Activated CD4-positive, alpha-beta T cell treated with anti-CD3 and anti-CD28 coated beads, Interleukin-2, amount 50 U/mL, for 16 hours (primary cell): ENCODE results near the gene WSCD1.

Source experiments
- DNase-seq: peaks from one replicate; pipeline ENCODE4 v3.0.0-alpha.2; 2020

Gene WSCD1

GRCh38 chr17:6110088-6110487 lies 39.9 kb downstream of the WSCD1 start:
- DNase-seq = no peak

DNA sequence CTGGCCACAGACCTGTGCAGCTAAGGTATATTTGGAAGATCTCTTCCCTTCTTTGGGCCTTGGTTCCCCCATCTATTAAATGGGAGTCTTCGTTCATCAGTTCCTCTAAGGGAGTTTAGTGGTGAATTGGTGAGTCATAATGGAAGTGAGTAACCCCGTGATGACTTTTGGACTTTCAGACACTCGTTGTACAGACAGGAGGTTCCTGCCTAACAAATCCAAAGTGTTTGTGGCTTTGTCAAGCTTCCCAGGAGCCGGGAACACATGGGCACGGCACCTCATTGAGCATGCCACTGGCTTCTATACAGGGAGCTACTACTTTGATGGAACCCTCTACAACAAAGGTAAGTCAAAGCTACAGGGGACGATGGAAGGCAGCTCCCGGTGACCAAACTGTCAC lies 40.4 kb downstream of the WSCD1 start:
- DNase-seq = peak; percentile 23

DNA sequence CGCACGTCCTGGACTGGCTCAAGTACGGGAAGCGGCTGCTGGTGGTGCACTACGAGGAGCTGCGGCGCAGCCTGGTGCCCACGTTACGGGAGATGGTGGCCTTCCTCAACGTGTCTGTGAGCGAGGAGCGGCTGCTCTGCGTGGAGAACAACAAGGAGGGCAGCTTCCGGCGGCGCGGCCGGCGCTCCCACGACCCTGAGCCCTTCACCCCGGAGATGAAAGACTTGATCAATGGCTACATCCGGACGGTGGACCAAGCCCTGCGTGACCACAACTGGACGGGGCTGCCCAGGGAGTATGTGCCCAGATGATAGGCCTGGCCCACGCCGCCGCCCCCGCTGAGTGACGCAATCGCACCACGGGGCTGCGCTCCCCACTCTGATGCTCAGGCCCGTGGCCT lies 50.2 kb downstream of the WSCD1 start:
- DNase-seq = no peak

GRCh38 chr17:6124856-6125255 lies 54.7 kb downstream of the WSCD1 start:
- DNase-seq = no peak

DNA sequence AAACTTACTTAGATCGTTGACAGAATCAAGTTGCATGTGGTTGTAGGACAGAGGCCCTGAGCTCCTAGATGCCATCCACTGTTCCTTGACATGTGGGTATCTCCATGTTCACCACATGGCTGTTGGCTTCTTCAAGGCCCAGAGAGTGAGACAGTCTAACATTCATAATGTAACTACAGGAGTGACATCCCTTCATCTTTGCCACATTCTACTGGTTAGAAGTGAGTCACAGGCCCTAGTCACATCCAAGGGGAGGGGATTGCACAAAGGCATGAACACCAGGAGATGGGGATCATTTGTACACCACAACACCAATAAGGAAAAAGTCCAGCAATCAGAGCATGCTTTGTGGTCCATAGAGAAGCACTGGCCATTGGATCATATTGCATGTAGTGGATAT lies 56.6 kb downstream of the WSCD1 start:
- no peak for DNase-seq

GRCh38 chr17:6134721-6135120 lies 64.5 kb downstream of the WSCD1 start:
- DNase-seq = no peak

- no peak for DNase-seq
Observed at GRCh38 chr17:6135236-6135635, 65.1 kb downstream of the WSCD1 start.

DNA sequence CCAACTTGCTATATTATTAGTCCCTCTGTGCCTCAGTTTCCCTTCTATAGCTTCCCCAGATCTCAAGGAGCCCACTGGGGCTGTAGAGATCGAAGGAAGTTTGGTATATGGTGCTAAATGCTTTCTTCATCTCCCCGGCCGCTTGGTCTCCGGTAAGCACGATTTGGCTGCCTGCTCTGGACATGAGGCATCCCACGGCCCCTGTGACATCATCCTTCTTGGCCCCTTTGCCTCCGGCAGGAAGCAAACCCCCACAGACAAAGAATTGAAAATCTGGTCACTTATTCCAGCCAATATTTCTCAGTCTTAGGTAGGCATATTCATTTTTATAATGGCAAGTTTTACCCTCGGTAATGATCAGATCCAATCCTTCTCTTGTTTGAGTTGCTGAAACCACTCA lies 65.8 kb downstream of the WSCD1 start:
- no peak for DNase-seq

- DNase-seq = no peak
Observed at GRCh38 chr17:6137716-6138502, 67.7 kb downstream of the WSCD1 start.

DNA sequence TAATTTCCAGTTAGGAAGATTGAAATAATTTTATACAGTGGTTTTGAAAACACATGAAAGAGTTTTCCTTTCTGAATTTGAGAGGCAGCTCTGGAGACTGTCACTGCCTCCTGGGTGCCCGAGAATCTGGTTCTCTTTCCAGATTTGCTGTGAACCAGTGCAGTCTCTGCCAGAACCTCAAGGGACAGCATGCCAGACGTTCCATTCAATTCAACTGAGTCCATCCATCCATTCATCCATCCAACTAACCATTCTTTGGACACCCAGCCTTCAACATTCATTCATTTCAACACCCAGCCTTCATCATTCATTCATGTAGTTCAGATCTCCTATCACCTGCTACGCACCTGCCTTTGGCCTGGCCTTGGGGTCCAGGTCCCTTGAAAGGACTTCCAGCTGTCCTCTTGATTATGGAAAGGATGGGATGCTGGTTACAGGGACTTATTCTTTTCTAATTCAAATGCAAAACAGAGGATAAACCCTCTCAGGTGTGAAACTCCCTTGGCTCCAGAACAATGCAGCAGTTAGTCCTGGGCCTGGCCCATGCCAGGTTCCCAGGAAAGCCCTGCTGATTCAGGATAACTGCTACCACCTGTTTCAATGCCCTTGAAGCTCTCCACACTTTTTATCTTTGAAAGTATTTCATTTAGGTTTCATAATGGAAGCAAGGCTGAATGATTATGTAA lies 68.7 kb downstream of the WSCD1 start:
- DNase-seq = no peak

DNA sequence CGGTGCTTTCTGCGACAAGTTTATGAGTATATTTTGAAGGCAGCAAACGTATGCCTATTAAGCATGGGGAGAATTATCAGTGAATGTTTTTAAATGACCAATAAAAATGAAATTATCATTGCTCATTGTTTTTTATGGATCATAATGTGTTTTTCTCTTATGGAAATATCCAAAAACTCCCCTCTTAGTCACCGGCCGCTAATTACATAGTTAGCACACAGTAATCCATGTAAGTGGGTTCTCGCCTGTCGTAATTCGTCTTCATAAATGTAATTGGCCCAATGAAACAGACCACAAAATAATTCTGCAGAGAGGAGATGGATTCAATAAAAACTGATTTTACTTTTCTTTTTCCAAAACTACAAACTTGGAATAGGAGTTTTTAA lies 69.3 kb downstream of the WSCD1 start:
- DNase-seq = no peak

- DNase-seq = no peak
Observed at GRCh38 chr17:6140188-6140587, 70.0 kb downstream of the WSCD1 start.

- DNase-seq = no peak
Observed at GRCh38 chr17:6140728-6141330, 70.7 kb downstream of the WSCD1 start.

GRCh38 chr17:6142701-6143100 lies 72.5 kb downstream of the WSCD1 start:
- DNase-seq = no peak

DNA sequence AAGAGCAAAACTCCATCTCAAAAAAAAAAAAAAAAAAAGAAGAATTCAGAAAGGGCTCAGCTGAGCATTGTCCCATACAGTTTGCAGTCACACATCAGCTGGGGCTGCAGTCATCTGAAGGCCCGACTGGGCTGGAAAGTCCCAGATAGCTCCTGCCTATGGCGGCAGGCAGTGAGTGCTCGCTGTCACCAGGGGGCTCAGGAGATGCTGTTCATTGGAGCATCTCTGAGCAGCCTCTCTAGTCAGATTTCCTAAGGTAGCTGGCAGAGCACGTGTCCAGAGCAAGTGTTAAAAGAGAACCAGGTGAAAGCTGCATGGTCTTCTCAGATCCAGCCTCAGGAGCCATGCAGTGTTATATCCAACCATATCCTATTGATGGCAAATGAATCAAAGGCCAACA lies 75.8 kb downstream of the WSCD1 start:
- DNase-seq = no peak

DNA sequence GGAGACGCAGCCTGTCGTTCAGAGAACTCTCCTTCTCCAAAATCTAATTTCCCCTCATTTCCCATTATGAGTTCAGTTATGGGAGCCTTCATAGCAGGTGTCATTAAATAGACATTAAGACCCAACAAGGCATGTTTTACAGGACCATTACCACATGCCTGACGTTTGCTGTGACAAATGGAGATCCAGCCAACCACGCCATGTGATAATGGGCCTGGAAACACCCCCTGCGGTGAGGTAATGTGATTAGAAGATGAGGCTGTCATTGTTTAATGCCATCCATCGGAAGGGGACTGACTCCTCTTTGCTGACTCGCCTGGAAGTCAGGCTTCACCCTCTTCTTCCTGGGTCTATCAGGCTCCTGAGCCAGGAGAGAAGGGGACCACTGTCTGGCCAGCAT lies 76.9 kb downstream of the WSCD1 start:
- DNase-seq = no peak

DNA sequence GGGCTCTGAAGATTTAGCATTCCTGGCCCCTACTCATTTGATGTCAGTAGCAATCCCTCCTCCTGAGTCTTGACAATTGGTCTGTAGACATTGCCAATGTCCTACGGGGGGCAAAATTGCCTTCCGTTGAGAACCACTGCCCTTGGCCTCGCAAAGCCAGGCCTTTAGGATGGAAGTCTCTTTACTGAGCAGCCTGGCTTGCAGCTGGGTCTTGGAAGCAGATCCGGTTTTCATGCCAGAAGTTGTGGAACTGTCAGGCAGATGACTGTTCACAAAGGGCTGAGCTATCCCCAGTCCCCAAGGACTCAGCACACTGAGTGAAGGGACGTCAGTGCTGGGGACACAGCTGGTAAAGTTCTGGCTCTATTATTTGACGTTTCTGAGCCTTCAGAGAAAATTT lies 83.2 kb downstream of the WSCD1 start:
- DNase-seq = no peak

DNA sequence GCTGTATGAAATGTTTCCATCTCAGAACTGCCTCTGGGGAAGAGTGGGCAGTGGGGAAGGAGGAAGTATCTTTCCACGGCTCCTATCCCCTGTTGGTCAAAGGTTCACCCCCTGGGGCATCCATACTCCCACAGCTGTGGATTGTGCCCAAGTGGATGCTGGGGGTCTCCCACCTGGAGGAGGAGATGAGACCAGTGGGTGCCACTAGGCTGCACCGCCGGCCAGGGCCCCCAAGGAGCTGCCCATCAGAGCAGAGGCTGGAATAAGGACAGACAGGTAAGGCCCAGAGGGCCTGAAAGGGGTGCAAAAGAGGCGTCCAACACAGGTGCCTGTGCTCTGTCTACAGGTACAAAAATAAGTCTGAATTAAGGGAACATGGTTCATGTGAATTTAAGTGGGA lies 87.5 kb downstream of the WSCD1 start:
- DNase-seq = no peak

GRCh38 chr17:6159541-6160231 lies 89.5 kb downstream of the WSCD1 start:
- no peak for DNase-seq

GRCh38 chr17:6160232-6160555 lies 90.0 kb downstream of the WSCD1 start:
- DNase-seq = no peak

- DNase-seq = no peak
Observed at GRCh38 chr17:6160911-6161855, 91.0 kb downstream of the WSCD1 start.

DNA sequence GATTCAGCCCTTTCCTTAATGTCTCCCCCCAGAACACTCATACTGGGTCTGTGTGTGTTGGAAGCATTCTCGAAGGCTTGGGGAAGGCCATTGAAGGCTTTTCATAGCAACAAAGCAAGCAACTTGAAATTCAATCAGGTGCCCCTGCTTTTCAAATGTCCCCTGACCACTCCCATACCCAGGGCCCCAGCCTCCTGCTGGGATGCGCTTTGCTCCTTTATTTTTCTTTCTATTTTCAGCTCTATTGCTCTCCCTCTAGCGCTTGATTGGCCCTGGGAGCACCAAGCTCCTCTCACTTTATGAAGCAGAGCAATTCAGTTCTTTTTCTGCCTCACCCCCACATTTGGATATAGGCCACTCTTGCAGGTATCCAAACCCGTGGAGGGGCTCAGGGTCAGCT lies 92.0 kb downstream of the WSCD1 start:
- no peak for DNase-seq

DNA sequence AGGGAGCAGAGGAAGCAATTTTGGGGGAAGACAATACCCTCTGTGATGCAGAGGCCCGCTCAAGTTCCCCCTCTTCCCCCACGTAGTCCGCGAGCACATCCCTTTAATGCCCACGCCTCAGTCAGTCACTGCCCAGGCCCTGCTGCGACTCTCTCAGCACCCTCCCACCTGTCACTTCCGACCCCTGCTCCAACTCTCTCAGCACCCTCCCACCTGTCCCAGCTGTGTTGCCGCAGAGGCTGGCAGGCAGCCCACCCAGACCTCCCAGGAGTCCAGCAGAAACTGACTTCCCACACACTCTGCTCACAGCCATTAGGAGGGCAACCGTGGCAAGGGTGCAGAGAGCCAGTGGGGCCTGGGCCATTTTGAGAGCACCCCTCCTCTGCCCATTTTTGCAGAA lies 92.7 kb downstream of the WSCD1 start:
- DNase-seq = no peak
